MCF 10A (cell line): ENCODE data around the gene GNB5. TPM values are rescaled to one million over a fixed set of nuclear protein-coding genes. Genes with fewer than 3 reads are reported as not detected.

Experiments used
- BruUV-seq: library from RNA; stranded (reverse); fragments of 400-500 nt; replicated peaks from 2 replicates; lab custom pipeline; 2021; lab: Mats Ljungman, UMichigan
- CTCF ChIA-PET: fragments of 300-600 bp; sonication (Branson Sonifier 250); formaldehyde crosslinking; extraction: SDS; loops from one replicate; lab custom pipeline; 2021; ENCODE audit warnings: antibody characterized with exemption, inconsistent platforms; lab: Yijun Ruan, JAX
- POLR2A ChIA-PET: fragments of 300-600, 350-650 bp; sonication (Branson Sonifier 250); formaldehyde crosslinking; extraction: SDS; loops from one replicate; lab custom pipeline; 2020; ENCODE audit warnings: antibody characterized with exemption, inconsistent platforms; lab: Yijun Ruan, JAX
- DNase-seq: peaks from one replicate; pipeline ENCODE4 v3.0.0-alpha.2; 2018; ENCODE audit not compliant: unreplicated experiment
- H3K27ac Mint-ChIP-seq: one replicate; pipeline ENCODE4 v1.8.0; 2022; ENCODE audit warnings: mild to moderate bottlenecking, low read depth, mixed read lengths; ENCODE audit not compliant: unreplicated experiment
- H3K27me3 Mint-ChIP-seq: one replicate; pipeline ENCODE4 v1.8.0; 2022; ENCODE audit warnings: mixed read lengths; ENCODE audit not compliant: insufficient read depth, unreplicated experiment
- H3K36me3 Mint-ChIP-seq: one replicate; pipeline ENCODE4 v1.8.0; 2022; ENCODE audit warnings: mild to moderate bottlenecking, moderate library complexity, mixed read lengths; ENCODE audit not compliant: insufficient read depth, unreplicated experiment
- H3K4me1 Mint-ChIP-seq: one replicate; pipeline ENCODE4 v1.8.0; 2022; ENCODE audit warnings: mixed read lengths; ENCODE audit not compliant: insufficient read depth, unreplicated experiment
- H3K4me3 Mint-ChIP-seq: one replicate; pipeline ENCODE4 v1.8.0; 2022; ENCODE audit warnings: mild to moderate bottlenecking, moderate library complexity, mixed read lengths; ENCODE audit not compliant: unreplicated experiment
- H3K9me3 Mint-ChIP-seq: one replicate; pipeline ENCODE4 v1.8.0; 2022; ENCODE audit warnings: mixed read lengths; ENCODE audit not compliant: unreplicated experiment
- intact Hi-C: fragments of 100-400 bp; cut with micrococcal nuclease; formaldehyde crosslinking; loops from 2 replicates; pipeline ENCODE4 v1.14.1; 2022
- total RNA-seq: library from RNA; stranded (reverse); gene quantifications from 2 replicates; pipeline ENCODE4 v1.2.3, GENCODE V29; 2022
- TF ChIP-seq, protein P1 (sequence below): fragments of 200-600 bp; IDR thresholded peaks from one replicate; pipeline ENCODE4 v1.8.0; 2022; ENCODE audit warnings: antibody characterized with exemption, mild to moderate bottlenecking; ENCODE audit not compliant: unreplicated experiment

Gene GNB5
- total RNA-seq, 1 experiment from 2014 or later, result 31.8 TPM

DNA sequence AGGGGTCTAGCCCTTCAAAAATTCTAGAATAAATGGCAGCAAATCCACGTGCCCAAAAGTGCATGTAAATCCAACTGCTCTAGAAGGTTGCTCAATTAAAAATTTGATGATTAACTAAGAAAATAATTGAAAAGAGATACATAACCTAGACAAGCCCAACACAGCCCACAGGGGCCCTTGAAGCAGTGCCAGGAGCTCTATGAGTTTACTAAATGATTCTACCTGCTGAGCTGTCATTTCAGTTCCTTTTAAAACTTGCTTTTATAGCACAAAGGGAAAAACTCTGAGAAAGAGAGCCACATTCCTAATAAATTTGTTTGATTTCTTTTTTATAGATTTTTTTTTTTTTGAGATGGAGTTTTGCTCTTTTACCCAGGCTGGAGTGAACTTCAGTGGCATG is 38.9 kb upstream of the GNB5 start:
- CTCF ChIA-PET, result interaction anchor here (0.7 to 6.8 kb wide), 4 partner anchors 40 to 340 kb away, joined by 3 to 46 read pairs (median 4); no protein-coding TSS in a partner anchor
- DNase-seq, result no peak
- no peak overlapping the region for H3K4me3 Mint-ChIP-seq
- POLR2A ChIA-PET, result interaction anchor here (0.6 to 2.3 kb wide), 2 partner anchors 16 to 330 kb away, joined by 3 to 13 read pairs; no protein-coding TSS in a partner anchor
- BruUV-seq, result no TSS peak
- intact Hi-C loops, result no loop called here
- H3K36me3 Mint-ChIP-seq, result peaks cover 40% of the 10 kb centered on the region
- TF ChIP-seq, protein P1, sequence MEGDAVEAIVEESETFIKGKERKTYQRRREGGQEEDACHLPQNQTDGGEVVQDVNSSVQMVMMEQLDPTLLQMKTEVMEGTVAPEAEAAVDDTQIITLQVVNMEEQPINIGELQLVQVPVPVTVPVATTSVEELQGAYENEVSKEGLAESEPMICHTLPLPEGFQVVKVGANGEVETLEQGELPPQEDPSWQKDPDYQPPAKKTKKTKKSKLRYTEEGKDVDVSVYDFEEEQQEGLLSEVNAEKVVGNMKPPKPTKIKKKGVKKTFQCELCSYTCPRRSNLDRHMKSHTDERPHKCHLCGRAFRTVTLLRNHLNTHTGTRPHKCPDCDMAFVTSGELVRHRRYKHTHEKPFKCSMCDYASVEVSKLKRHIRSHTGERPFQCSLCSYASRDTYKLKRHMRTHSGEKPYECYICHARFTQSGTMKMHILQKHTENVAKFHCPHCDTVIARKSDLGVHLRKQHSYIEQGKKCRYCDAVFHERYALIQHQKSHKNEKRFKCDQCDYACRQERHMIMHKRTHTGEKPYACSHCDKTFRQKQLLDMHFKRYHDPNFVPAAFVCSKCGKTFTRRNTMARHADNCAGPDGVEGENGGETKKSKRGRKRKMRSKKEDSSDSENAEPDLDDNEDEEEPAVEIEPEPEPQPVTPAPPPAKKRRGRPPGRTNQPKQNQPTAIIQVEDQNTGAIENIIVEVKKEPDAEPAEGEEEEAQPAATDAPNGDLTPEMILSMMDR, result no peak
- H3K4me1 Mint-ChIP-seq, result no peaks in the 10 kb centered on the region
- H3K9me3 Mint-ChIP-seq, result no peaks in the 10 kb centered on the region
- H3K27ac Mint-ChIP-seq, result no peak overlapping the region
- no peaks in the 10 kb centered on the region for H3K27me3 Mint-ChIP-seq

DNA sequence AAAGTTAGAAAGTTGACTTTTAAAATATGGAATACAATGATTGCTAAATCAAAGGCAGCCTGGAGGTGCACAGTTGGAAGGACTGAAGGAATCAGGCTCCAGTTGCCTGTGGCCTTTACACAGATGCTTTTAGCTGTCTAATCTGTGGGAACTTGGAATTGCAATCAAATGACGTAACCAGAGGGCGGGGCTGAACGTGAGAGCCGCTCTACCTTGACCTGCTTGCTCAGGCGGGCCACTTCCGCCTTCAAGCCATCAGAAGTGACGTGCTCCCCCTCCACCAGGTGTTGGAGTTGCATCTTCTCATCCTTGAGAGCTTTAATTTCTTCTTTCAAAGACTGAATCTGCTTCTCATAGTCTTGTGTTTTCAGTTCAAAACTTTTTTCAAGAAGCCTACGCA is 37.7 kb upstream of the GNB5 start:
- Mint-ChIP-seq H3K36me3 (peaks cover 40% of the 10 kb centered on the region), H3K27me3 (no peaks in the 10 kb centered on the region), H3K4me3 (no peak overlapping the region), H3K9me3 (no peaks in the 10 kb centered on the region), H3K4me1 (no peaks in the 10 kb centered on the region), H3K27ac (no peak overlapping the region)
- BruUV-seq, result no TSS peak
- DNase-seq, result peak; percentile 66
- CTCF ChIA-PET, result interaction anchor here (0.5 to 6.8 kb wide), 13 partner anchors 10 to 506 kb away, joined by 3 to 46 read pairs (median 4); no protein-coding TSS in a partner anchor
- intact Hi-C loops, result no loop called here
- POLR2A ChIA-PET, result interaction anchor here (0.6 to 2.3 kb wide), 3 partner anchors 17 to 151 kb away, joined by 3 to 13 read pairs (median 4); no protein-coding TSS in a partner anchor
- TF ChIP-seq, protein P1, result no peak

DNA sequence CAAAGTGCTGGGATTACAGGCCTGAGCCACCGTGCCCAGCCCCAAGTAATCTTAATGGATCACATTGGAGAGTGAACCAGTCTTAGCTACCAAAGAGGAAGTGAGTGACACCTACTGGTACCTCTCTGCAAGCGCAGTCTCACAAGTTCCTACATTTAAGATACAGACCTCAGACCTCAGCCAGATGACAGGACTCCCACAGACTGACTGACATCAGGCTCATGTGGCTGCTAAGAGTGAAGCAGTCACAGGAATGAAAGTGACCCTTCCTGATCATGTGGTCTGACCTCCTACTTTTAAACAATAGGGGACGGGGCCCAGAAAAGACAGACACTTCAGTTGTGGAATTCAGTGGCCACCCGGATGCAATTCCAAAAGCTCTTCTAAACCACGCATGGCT is 36.3 kb upstream of the GNB5 start:
- ChIA-PET POLR2A (interaction anchor here (0.5 to 1.4 kb wide), 7 partner anchors 13 to 691 kb away, joined by 3 to 5 read pairs (median 4); no protein-coding TSS in a partner anchor), CTCF (interaction anchor here (0.6 to 6.8 kb wide), 37 partner anchors 9 to 508 kb away, joined by 3 to 46 read pairs (median 5); no protein-coding TSS in a partner anchor)
- intact Hi-C loops, result loop anchor here (1.0 kb wide), 1 partner anchor 246 kb away; no protein-coding TSS in a partner anchor
- H3K4me1 Mint-ChIP-seq, result no peaks in the 10 kb centered on the region
- no peaks in the 10 kb centered on the region for H3K27me3 Mint-ChIP-seq
- peak; percentile 73 for DNase-seq
- no peak overlapping the region for H3K27ac Mint-ChIP-seq
- H3K4me3 Mint-ChIP-seq, result no peak overlapping the region
- BruUV-seq, result no TSS peak
- TF ChIP-seq, protein P1, result peak; percentile 77
- no peaks in the 10 kb centered on the region for H3K9me3 Mint-ChIP-seq
- H3K36me3 Mint-ChIP-seq, result peaks cover 52% of the 10 kb centered on the region

DNA sequence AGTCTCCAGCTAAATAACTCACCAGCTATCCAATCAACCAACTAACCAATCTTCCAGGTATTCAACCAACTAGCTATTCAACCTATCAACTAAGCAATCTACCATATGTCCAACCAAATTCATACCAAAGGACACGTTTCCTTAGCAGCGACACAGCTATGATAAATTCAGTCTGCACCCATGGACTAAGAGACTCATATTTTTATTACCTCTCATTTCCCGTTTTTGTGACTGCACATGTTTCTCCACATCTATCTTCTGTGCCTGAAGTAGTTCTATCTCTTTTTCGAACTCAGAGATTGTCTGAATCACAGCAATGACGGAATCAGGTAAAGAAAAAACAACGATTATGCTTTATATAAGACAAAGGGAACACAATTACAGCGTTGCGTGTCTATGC is 34.0 kb upstream of the GNB5 start:
- TF ChIP-seq, protein P1, result no peak
- Mint-ChIP-seq H3K9me3 (no peaks in the 10 kb centered on the region), H3K4me3 (no peak overlapping the region), H3K36me3 (peaks cover 48% of the 10 kb centered on the region), H3K4me1 (no peaks in the 10 kb centered on the region), H3K27ac (no peak overlapping the region), H3K27me3 (no peaks in the 10 kb centered on the region)
- CTCF ChIA-PET, result interaction anchor here (0.7 to 6.8 kb wide), 6 partner anchors 9 to 446 kb away, joined by 3 to 46 read pairs (median 3); no protein-coding TSS in a partner anchor
- POLR2A ChIA-PET, result interaction anchor here (0.6 to 1.1 kb wide), 2 partner anchors 47 to 181 kb away, joined by 3 read pairs; no protein-coding TSS in a partner anchor
- no TSS peak for BruUV-seq
- intact Hi-C loops, result no loop called here
- no peak for DNase-seq
